Measurements from ENCODE around the gene GBE1. TPM values are rescaled to one million over a fixed set of nuclear protein-coding genes. Genes with fewer than 3 reads are reported as not detected.
"Not testable (repeated sequence)": the region's sequence is repeated elsewhere in the genome, so short reads cannot be mapped to it uniquely, and the experiment has no call there.

GBE1 gene
- total and polyA plus RNA-seq, 12 donors: 16.0 to 104 (median 82.4) TPM

GRCh38 chr3:81502236-81502635 is 259.2 kb downstream of the GBE1 start:
- WGBS, 4 donors: 93 to 97% (median 94%) methylated on average over 1 of the region's 1 CpG
- no peak for DNase-seq
- intact Hi-C loops (cut with DNase I): no loop called here
- H3K9me3 ChIP-seq (replicated peaks in 1 of 3): no peaks in the 10 kb centered on the region
- H3K27me3 ChIP-seq: no peaks in the 10 kb centered on the region
- no peak overlapping the region for H3K4me3 ChIP-seq
- TF ChIP-seq POLR2A (IDR thresholded peaks at IDR 0.05): no peak
- TF ChIP-seq, protein P1, sequence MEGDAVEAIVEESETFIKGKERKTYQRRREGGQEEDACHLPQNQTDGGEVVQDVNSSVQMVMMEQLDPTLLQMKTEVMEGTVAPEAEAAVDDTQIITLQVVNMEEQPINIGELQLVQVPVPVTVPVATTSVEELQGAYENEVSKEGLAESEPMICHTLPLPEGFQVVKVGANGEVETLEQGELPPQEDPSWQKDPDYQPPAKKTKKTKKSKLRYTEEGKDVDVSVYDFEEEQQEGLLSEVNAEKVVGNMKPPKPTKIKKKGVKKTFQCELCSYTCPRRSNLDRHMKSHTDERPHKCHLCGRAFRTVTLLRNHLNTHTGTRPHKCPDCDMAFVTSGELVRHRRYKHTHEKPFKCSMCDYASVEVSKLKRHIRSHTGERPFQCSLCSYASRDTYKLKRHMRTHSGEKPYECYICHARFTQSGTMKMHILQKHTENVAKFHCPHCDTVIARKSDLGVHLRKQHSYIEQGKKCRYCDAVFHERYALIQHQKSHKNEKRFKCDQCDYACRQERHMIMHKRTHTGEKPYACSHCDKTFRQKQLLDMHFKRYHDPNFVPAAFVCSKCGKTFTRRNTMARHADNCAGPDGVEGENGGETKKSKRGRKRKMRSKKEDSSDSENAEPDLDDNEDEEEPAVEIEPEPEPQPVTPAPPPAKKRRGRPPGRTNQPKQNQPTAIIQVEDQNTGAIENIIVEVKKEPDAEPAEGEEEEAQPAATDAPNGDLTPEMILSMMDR (IDR thresholded peaks at IDR 0.05): no peak
- H3K27ac ChIP-seq: no peak overlapping the region
- H3K36me3 ChIP-seq (replicated peaks in 1 of 2): no peaks in the 10 kb centered on the region
- H3K4me1 ChIP-seq (replicated peaks in 1 of 2): no peaks in the 10 kb centered on the region

GRCh38 chr3:81500039-81500438 is 261.4 kb downstream of the GBE1 start:
- H3K27me3 ChIP-seq: no peaks in the 10 kb centered on the region
- no peak for DNase-seq
- H3K9me3 ChIP-seq (replicated peaks in 1 of 3): no peaks in the 10 kb centered on the region
- no peak overlapping the region for H3K27ac ChIP-seq
- no peak for TF ChIP-seq POLR2A (IDR thresholded peaks at IDR 0.05)
- TF ChIP-seq, protein P1 (IDR thresholded peaks at IDR 0.05): no peak
- intact Hi-C loops (cut with DNase I): no loop called here
- no peak overlapping the region for H3K4me3 ChIP-seq
- WGBS, 4 donors: 94 to 97% (median 95%) methylated on average over 1 of the region's 1 CpG
- H3K36me3 ChIP-seq (replicated peaks in 1 of 2): no peaks in the 10 kb centered on the region
- H3K4me1 ChIP-seq (replicated peaks in 1 of 2): no peaks in the 10 kb centered on the region

DNA sequence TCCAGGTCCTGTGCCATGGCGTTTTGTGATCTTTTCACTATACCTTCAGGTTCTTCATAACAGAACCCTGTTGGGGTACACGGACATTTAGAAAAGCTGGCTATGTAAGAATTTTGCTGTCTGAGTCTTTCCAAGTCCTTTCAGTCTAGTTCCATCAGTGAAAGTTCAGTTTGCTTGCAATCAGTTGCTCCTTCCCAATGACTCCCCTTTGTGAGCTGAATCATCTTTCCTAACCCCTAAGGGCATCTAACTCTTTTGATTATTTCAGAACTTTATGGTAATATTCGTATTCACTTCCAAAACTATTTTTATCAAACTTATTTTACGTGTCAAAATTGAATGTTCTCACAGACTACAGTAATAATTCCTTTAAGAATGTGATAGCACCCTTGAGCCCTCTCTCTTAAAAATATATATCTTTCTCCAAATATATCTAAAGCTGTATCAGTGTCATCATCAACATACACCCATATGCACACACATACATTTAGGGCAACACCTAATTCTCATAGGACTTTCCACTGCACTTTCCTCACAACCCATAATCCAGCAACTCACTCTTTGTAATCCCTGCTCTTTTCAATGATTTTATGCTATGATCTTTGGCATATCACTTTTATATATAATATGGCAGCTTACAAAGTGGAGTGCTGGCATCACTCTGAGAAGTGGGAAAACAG is 263.7 kb downstream of the GBE1 start:
- 86 to 91% (median 91%) methylated on average over 4 of the region's 4 CpGs for whole genome bisulfite sequencing, 4 donors
- intact Hi-C loops (cut with DNase I): no loop called here
- Histone ChIP-seq H3K4me1 (replicated peaks in 1 of 2) (no peaks in the 10 kb centered on the region), H3K4me3 (no peak overlapping the region), H3K27ac (no peak overlapping the region), H3K27me3 (no peaks in the 10 kb centered on the region), H3K9me3 (replicated peaks in 1 of 3) (no peaks in the 10 kb centered on the region), H3K36me3 (replicated peaks in 1 of 2) (no peaks in the 10 kb centered on the region)
- no peak for DNase-seq
- no peak for TF ChIP-seq POLR2A (IDR thresholded peaks at IDR 0.05)
- TF ChIP-seq, protein P1 (IDR thresholded peaks at IDR 0.05): no peak

DNA sequence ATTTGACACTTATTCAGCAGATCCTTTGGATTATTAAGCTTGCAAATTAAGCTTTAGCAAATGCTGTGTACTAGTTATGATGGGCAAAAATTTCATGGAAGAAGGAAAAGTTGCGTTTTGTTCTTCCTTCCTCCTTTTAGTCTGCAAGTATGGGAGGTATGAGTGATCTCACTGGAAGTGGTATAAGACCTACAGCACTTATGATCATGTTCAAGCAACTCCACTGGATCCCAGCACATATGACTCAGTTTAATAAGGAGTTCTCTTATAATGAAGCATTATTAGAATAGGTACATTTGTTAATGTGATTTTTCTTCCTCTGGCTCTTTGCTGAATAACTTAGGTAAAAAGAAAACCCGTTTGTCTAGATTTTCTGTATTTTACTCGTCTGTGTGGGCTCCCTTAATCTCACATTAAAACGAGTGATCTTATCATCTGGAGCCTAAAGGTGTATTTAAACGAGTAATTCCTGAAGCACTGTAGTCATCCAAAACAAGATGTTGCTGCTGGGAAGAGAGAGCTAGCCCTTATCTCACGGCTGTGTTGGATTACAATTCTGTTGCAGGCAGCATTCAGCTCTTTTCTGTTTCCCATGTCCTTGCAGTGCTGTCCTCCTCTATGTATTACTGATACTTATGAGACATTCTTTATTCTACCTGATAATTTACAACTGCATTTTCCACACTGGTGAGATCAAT is 264.9 kb downstream of the GBE1 start:
- no peak overlapping the region for H3K27ac ChIP-seq
- H3K4me3 ChIP-seq: no peak overlapping the region
- intact Hi-C loops (cut with DNase I): no loop called here
- H3K9me3 ChIP-seq (replicated peaks in 1 of 3): no peaks in the 10 kb centered on the region
- no peaks in the 10 kb centered on the region for H3K36me3 ChIP-seq (replicated peaks in 1 of 2)
- TF ChIP-seq POLR2A (IDR thresholded peaks at IDR 0.05): no peak
- no peak for DNase-seq
- peaks cover under 1% of the 10 kb centered on the region in 2 donors for H3K4me1 ChIP-seq (replicated peaks in 1 of 2)
- 84 to 87% (median 86%) methylated on average over 6 of the region's 6 CpGs for WGBS, 4 donors
- no peaks in the 10 kb centered on the region for H3K27me3 ChIP-seq

DNA sequence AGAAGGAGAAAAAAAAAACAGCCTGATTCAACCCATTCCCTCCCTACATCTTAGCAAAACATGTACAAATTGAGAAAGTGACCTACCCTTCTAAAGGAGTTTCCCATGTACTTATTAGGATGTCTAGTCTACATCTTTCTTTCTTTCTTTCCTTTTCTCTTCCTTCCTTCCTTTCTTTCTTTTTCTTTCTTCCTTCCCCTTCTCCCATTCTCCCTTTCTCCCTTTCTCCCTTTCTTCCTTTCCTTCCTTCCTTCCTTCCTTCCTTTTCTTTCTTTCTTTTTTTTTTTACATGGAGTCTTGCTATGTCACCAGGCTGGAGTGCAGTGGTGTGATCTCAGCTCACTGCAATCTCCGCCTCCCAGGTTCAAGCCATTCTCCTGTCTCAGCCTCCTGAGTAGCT is 269.0 kb downstream of the GBE1 start:
- H3K36me3 ChIP-seq (replicated peaks in 1 of 2); H3K27me3 ChIP-seq; H3K9me3 ChIP-seq (replicated peaks in 1 of 3); H3K4me3 ChIP-seq; DNase-seq; H3K27ac ChIP-seq; H3K4me1 ChIP-seq (replicated peaks in 1 of 2); intact Hi-C loops (cut with DNase I): not testable (repeated sequence)
- 83 to 100% (median 99%) methylated on average over 1 of the region's 1 CpG for WGBS, 4 donors

All from adrenal gland (tissue), 12 donors.